ENCODE measurements around the gene RMC1. TPM values are rescaled to one million over a fixed set of nuclear protein-coding genes. Genes with fewer than 3 reads are reported as not detected.

RMC1 gene
- total RNA-seq, 1 donor from 2014 or later, result 14.6 TPM

DNA sequence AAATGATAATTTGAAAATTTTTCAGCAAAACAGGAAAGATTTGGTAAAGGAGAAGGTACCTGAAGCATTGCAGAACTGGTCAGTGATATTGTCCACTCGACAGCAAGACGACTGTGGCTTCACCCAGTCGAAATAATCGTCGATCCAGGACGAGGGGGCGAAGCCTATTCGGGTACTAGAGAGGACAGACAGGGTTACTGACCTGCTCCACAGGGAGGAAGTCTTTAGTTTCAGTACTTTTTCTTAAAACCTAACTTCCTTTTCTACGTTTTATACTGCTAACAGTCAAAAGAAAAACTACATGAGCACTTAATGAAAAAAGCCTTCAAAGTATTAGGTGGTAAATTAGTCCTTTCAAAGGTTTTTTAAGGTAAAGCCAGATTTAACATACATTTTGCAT is 36.0 kb downstream of the RMC1 start:
- H3K27me3 ChIP-seq (ENCODE audit: control insufficient read depth in 3 of 3, insufficient read depth in 3 of 3, low read length in 3 of 3), result no peaks in the 10 kb centered on the region
- H3K4me1 ChIP-seq (ENCODE audit: control insufficient read depth in 3 of 3, insufficient read depth in 3 of 3, low read length in 3 of 3), result no peaks in the 10 kb centered on the region
- no peak overlapping the region for H3K4me3 ChIP-seq (ENCODE audit: low read length in 3 of 3)
- no peak overlapping the region for H3K27ac ChIP-seq (ENCODE audit: low read depth, low read length)
- H3K9ac ChIP-seq (ENCODE audit: low read depth in 1 of 3, low read length in 3 of 3), result no peak overlapping the region
- no peaks in the 10 kb centered on the region for H3K9me3 ChIP-seq (ENCODE audit: control insufficient read depth in 3 of 3, low read length in 3 of 3)
- H3K36me3 ChIP-seq (ENCODE audit: control insufficient read depth in 3 of 3, insufficient read depth in 3 of 3, low read length in 3 of 3), result peaks cover 77 to 84% (median 81%) of the 10 kb centered on the region in 3 donors

GRCh38 chr18:23539911-23540525 is 36.7 kb downstream of the RMC1 start:
- Histone ChIP-seq H3K4me1 (ENCODE audit: control insufficient read depth in 3 of 3, insufficient read depth in 3 of 3, low read length in 3 of 3) (no peaks in the 10 kb centered on the region), H3K9ac (ENCODE audit: low read depth in 1 of 3, low read length in 3 of 3) (no peak overlapping the region), H3K4me3 (ENCODE audit: low read length in 3 of 3) (no peak overlapping the region), H3K27me3 (ENCODE audit: control insufficient read depth in 3 of 3, insufficient read depth in 3 of 3, low read length in 3 of 3) (no peaks in the 10 kb centered on the region), H3K36me3 (ENCODE audit: control insufficient read depth in 3 of 3, insufficient read depth in 3 of 3, low read length in 3 of 3) (peaks cover 72 to 78% (median 76%) of the 10 kb centered on the region in 3 donors), H3K9me3 (ENCODE audit: control insufficient read depth in 3 of 3, low read length in 3 of 3) (no peaks in the 10 kb centered on the region), H3K27ac (ENCODE audit: low read depth, low read length) (no peak overlapping the region)

GRCh38 chr18:23540867-23541266 is 37.6 kb downstream of the RMC1 start:
- Histone ChIP-seq H3K27me3 (ENCODE audit: control insufficient read depth in 3 of 3, insufficient read depth in 3 of 3, low read length in 3 of 3) (no peaks in the 10 kb centered on the region), H3K9me3 (ENCODE audit: control insufficient read depth in 3 of 3, low read length in 3 of 3) (no peaks in the 10 kb centered on the region), H3K4me1 (ENCODE audit: control insufficient read depth in 3 of 3, insufficient read depth in 3 of 3, low read length in 3 of 3) (no peaks in the 10 kb centered on the region), H3K9ac (ENCODE audit: low read depth in 1 of 3, low read length in 3 of 3) (no peak overlapping the region), H3K4me3 (ENCODE audit: low read length in 3 of 3) (no peak overlapping the region), H3K36me3 (ENCODE audit: control insufficient read depth in 3 of 3, insufficient read depth in 3 of 3, low read length in 3 of 3) (peaks cover 67 to 70% (median 69%) of the 10 kb centered on the region in 3 donors), H3K27ac (ENCODE audit: low read depth, low read length) (no peak overlapping the region)

- no peaks in the 10 kb centered on the region for H3K27me3 ChIP-seq (ENCODE audit: control insufficient read depth in 3 of 3, insufficient read depth in 3 of 3, low read length in 3 of 3)
- H3K27ac ChIP-seq (ENCODE audit: low read depth, low read length), result no peak overlapping the region
- peaks cover 63 to 65% (median 64%) of the 10 kb centered on the region in 3 donors for H3K36me3 ChIP-seq (ENCODE audit: control insufficient read depth in 3 of 3, insufficient read depth in 3 of 3, low read length in 3 of 3)
Measured at GRCh38 chr18:23541349-23542093, 38.2 kb downstream of the RMC1 start.

DNA sequence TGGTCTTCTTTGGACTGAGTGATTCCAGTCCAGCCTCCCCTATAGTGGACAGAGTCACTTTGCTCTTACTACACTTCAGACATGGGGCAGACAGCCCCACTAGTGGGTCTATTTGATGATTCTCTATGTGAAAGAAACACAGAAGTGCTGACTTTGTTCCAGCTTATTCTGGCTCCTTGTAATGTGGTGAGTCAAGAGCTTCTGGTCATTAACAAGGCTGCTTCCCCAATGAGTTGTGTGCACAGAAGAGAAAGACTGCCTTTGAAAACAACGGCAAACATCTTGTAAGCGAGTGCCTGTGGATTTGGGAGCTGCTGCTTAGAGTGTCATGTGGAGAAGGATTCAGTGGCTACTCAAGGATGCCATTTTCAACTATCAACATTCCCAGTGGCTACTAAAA is 39.1 kb downstream of the RMC1 start:
- Histone ChIP-seq H3K27me3 (ENCODE audit: control insufficient read depth in 3 of 3, insufficient read depth in 3 of 3, low read length in 3 of 3) (no peaks in the 10 kb centered on the region), H3K9me3 (ENCODE audit: control insufficient read depth in 3 of 3, low read length in 3 of 3) (no peaks in the 10 kb centered on the region), H3K4me3 (ENCODE audit: low read length in 3 of 3) (no peak overlapping the region), H3K9ac (ENCODE audit: low read depth in 1 of 3, low read length in 3 of 3) (no peak overlapping the region), H3K27ac (ENCODE audit: low read depth, low read length) (no peak overlapping the region), H3K4me1 (ENCODE audit: control insufficient read depth in 3 of 3, insufficient read depth in 3 of 3, low read length in 3 of 3) (no peaks in the 10 kb centered on the region), H3K36me3 (ENCODE audit: control insufficient read depth in 3 of 3, insufficient read depth in 3 of 3, low read length in 3 of 3) (peaks cover 55 to 64% (median 59%) of the 10 kb centered on the region in 3 donors)

More at GRCh38 chr18:23541349-23542093, 38.2 kb downstream of the RMC1 start:
- Histone ChIP-seq H3K9ac (ENCODE audit: low read depth in 1 of 3, low read length in 3 of 3) (no peak overlapping the region), H3K4me1 (ENCODE audit: control insufficient read depth in 3 of 3, insufficient read depth in 3 of 3, low read length in 3 of 3) (no peaks in the 10 kb centered on the region), H3K9me3 (ENCODE audit: control insufficient read depth in 3 of 3, low read length in 3 of 3) (no peaks in the 10 kb centered on the region), H3K4me3 (ENCODE audit: low read length in 3 of 3) (no peak overlapping the region)

- Histone ChIP-seq H3K27ac (ENCODE audit: low read depth, low read length) (no peak overlapping the region), H3K4me3 (ENCODE audit: low read length in 3 of 3) (no peak overlapping the region), H3K36me3 (ENCODE audit: control insufficient read depth in 3 of 3, insufficient read depth in 3 of 3, low read length in 3 of 3) (peaks cover 37 to 40% (median 39%) of the 10 kb centered on the region in 3 donors), H3K9me3 (ENCODE audit: control insufficient read depth in 3 of 3, low read length in 3 of 3) (no peaks in the 10 kb centered on the region), H3K9ac (ENCODE audit: low read depth in 1 of 3, low read length in 3 of 3) (no peak overlapping the region), H3K4me1 (ENCODE audit: control insufficient read depth in 3 of 3, insufficient read depth in 3 of 3, low read length in 3 of 3) (no peaks in the 10 kb centered on the region), H3K27me3 (ENCODE audit: control insufficient read depth in 3 of 3, insufficient read depth in 3 of 3, low read length in 3 of 3) (no peaks in the 10 kb centered on the region)
Measured at GRCh38 chr18:23545247-23545789, 42.0 kb downstream of the RMC1 start.

DNA sequence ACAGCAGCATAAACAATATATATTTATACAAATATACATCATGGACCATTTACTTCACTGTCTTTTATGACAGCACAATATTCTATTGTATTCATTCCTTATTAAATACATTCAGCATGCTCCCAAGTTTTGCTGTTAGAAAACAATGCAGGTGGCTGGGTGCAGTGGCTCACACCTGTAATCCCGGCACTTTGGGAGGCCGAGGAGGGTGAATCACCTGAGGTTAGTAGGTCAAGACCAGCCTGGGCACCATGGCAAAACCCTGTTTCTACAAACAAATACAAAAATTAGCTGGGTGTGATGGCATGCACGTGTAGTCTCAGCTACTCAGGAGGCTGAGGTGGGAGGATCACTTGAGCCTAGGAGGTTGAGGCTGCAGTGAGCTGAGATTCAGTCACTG is 44.0 kb downstream of the RMC1 start:
- Histone ChIP-seq H3K4me3 (ENCODE audit: low read length in 3 of 3) (no peak overlapping the region), H3K27ac (ENCODE audit: low read depth, low read length) (no peak overlapping the region), H3K4me1 (ENCODE audit: control insufficient read depth in 3 of 3, insufficient read depth in 3 of 3, low read length in 3 of 3) (no peaks in the 10 kb centered on the region), H3K36me3 (ENCODE audit: control insufficient read depth in 3 of 3, insufficient read depth in 3 of 3, low read length in 3 of 3) (peaks cover 30 to 41% (median 37%) of the 10 kb centered on the region in 3 donors), H3K9me3 (ENCODE audit: control insufficient read depth in 3 of 3, low read length in 3 of 3) (no peaks in the 10 kb centered on the region), H3K9ac (ENCODE audit: low read depth in 1 of 3, low read length in 3 of 3) (no peak overlapping the region), H3K27me3 (ENCODE audit: control insufficient read depth in 3 of 3, insufficient read depth in 3 of 3, low read length in 3 of 3) (no peaks in the 10 kb centered on the region)

DNA sequence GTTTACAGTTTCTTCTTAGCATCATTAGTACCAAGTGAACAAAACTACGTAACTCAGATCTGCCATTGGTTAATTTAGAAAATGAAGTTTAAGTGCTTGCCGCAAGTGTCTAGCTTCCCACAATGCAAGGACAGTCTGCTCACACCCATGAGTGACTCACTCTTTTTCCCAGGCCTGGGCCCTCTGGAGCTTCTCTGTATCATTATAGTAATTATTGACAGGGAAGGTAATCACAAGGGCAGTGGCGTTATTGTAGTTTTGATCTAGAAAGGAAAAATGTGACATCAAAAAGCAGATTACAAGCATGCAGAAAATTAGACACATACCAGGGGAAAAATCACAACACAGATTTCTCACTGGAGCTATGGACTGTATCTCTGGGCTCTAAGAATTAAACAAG is 44.5 kb downstream of the RMC1 start:
- no peaks in the 10 kb centered on the region for H3K4me1 ChIP-seq (ENCODE audit: control insufficient read depth in 3 of 3, insufficient read depth in 3 of 3, low read length in 3 of 3)
- no peaks in the 10 kb centered on the region for H3K27me3 ChIP-seq (ENCODE audit: control insufficient read depth in 3 of 3, insufficient read depth in 3 of 3, low read length in 3 of 3)
- H3K9ac ChIP-seq (ENCODE audit: low read depth in 1 of 3, low read length in 3 of 3), result no peak overlapping the region
- H3K4me3 ChIP-seq (ENCODE audit: low read length in 3 of 3), result no peak overlapping the region
- peaks cover 31 to 47% (median 37%) of the 10 kb centered on the region in 3 donors for H3K36me3 ChIP-seq (ENCODE audit: control insufficient read depth in 3 of 3, insufficient read depth in 3 of 3, low read length in 3 of 3)
- no peaks in the 10 kb centered on the region for H3K9me3 ChIP-seq (ENCODE audit: control insufficient read depth in 3 of 3, low read length in 3 of 3)
- H3K27ac ChIP-seq (ENCODE audit: low read depth, low read length), result no peak overlapping the region

- no peaks in the 10 kb centered on the region for H3K27me3 ChIP-seq (ENCODE audit: control insufficient read depth in 3 of 3, insufficient read depth in 3 of 3, low read length in 3 of 3)
- no peak overlapping the region for H3K9ac ChIP-seq (ENCODE audit: low read depth in 1 of 3, low read length in 3 of 3)
- no peaks in the 10 kb centered on the region for H3K9me3 ChIP-seq (ENCODE audit: control insufficient read depth in 3 of 3, low read length in 3 of 3)
- H3K4me1 ChIP-seq (ENCODE audit: control insufficient read depth in 3 of 3, insufficient read depth in 3 of 3, low read length in 3 of 3), result no peaks in the 10 kb centered on the region
- H3K27ac ChIP-seq (ENCODE audit: low read depth, low read length), result no peak overlapping the region
- H3K4me3 ChIP-seq (ENCODE audit: low read length in 3 of 3), result no peak overlapping the region
- peaks cover 31 to 51% (median 40%) of the 10 kb centered on the region in 3 donors for H3K36me3 ChIP-seq (ENCODE audit: control insufficient read depth in 3 of 3, insufficient read depth in 3 of 3, low read length in 3 of 3)
Measured at GRCh38 chr18:23548275-23548674, 45.0 kb downstream of the RMC1 start.

DNA sequence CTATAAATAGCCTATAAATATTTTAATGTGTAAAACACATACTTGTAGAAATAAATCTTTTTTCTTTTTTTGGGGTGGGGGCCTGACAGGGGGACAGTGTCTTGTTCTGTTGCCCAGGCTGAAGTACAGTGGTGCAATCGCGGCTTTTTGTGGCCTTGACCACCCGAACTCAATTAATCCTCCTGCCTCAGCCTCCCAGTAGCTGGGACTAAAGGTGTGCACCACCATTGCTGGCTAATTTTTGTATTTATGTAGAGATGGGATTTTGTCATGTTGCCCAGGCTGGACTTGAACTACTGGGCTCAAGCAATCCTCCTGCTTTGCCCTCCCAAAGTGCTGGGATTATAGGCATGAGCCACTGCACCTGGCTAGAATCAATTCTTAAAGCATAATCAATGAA is 45.4 kb downstream of the RMC1 start:
- H3K36me3 ChIP-seq (ENCODE audit: control insufficient read depth in 3 of 3, insufficient read depth in 3 of 3, low read length in 3 of 3), result peaks cover 33 to 51% (median 41%) of the 10 kb centered on the region in 3 donors
- H3K9ac ChIP-seq (ENCODE audit: low read depth in 1 of 3, low read length in 3 of 3), result no peak overlapping the region

More for the DNA sequence above, 45.4 kb downstream of the RMC1 start:
- H3K27me3 ChIP-seq (ENCODE audit: control insufficient read depth in 3 of 3, insufficient read depth in 3 of 3, low read length in 3 of 3), result no peaks in the 10 kb centered on the region
- H3K4me1 ChIP-seq (ENCODE audit: control insufficient read depth in 3 of 3, insufficient read depth in 3 of 3, low read length in 3 of 3), result no peaks in the 10 kb centered on the region
- no peak overlapping the region for H3K4me3 ChIP-seq (ENCODE audit: low read length in 3 of 3)
- H3K27ac ChIP-seq (ENCODE audit: low read depth, low read length), result no peak overlapping the region
- no peaks in the 10 kb centered on the region for H3K9me3 ChIP-seq (ENCODE audit: control insufficient read depth in 3 of 3, low read length in 3 of 3)

All from skeletal muscle tissue (tissue), 4 donors.